HG03575 (cell line): ENCODE results near the gene SETD3.
"Not testable (repeated sequence)": the region's sequence is repeated elsewhere in the genome, so short reads cannot be mapped to it uniquely, and the experiment has no call there.

Experiments used
- ATAC-seq: cut with Tn5 transposase; IDR thresholded peaks from one replicate; pipeline ENCODE4 v1.9.1; 2021; ENCODE audit not compliant: unreplicated experiment, insufficient number of reproducible peaks, low FRiP score; ENCODE audit errors: extremely low read depth

The SETD3 gene

GRCh38 chr14:99354166-99354875, 126.3 kb downstream of the SETD3 start:
- ATAC-seq: no peak

- ATAC-seq: no peak
Measured at GRCh38 chr14:99352688-99353280, 127.9 kb downstream of the SETD3 start.

- no peak for ATAC-seq
Measured at GRCh38 chr14:99351166-99352007, 129.3 kb downstream of the SETD3 start.

- ATAC-seq: no peak
Measured at GRCh38 chr14:99350751-99351150, 129.9 kb downstream of the SETD3 start.

GRCh38 chr14:99349721-99350495, 130.8 kb downstream of the SETD3 start:
- ATAC-seq: no peak

GRCh38 chr14:99348816-99349614, 131.6 kb downstream of the SETD3 start:
- no peak for ATAC-seq

- ATAC-seq: not testable (repeated sequence)
Measured at GRCh38 chr14:99348231-99348630, 132.4 kb downstream of the SETD3 start.
